Measurements from ENCODE around the gene GPR84.

DNA sequence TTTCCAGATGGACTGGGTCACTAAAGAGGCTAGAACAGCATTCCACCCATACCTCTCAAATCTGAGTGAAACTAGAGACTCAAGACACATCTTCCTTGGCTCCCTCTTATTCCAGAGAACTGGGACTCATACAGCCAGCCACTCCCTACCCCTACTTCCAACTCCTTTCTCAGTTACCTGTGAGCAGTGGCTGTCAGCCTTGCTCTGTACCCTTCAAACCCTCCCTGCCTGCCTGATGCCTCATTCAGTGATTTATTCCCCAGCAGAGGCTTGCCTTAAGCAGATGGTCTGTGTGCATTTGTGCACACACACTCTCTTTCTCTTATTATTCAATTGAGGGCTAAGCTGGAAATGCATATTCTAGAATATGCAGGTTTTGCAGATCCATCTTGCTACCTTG is 14.6 kb downstream of the GPR84 start:
- no peak for TF ChIP-seq ZFX (IDR thresholded peaks at IDR 0.05)
- TF ChIP-seq, protein P1, sequence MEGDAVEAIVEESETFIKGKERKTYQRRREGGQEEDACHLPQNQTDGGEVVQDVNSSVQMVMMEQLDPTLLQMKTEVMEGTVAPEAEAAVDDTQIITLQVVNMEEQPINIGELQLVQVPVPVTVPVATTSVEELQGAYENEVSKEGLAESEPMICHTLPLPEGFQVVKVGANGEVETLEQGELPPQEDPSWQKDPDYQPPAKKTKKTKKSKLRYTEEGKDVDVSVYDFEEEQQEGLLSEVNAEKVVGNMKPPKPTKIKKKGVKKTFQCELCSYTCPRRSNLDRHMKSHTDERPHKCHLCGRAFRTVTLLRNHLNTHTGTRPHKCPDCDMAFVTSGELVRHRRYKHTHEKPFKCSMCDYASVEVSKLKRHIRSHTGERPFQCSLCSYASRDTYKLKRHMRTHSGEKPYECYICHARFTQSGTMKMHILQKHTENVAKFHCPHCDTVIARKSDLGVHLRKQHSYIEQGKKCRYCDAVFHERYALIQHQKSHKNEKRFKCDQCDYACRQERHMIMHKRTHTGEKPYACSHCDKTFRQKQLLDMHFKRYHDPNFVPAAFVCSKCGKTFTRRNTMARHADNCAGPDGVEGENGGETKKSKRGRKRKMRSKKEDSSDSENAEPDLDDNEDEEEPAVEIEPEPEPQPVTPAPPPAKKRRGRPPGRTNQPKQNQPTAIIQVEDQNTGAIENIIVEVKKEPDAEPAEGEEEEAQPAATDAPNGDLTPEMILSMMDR (conservative IDR thresholded peaks at IDR 0.05) = no peak
